HG03457 (cell line): ENCODE data around the gene KLHL14.
"Not testable (repeated sequence)": the region's sequence is repeated elsewhere in the genome, so short reads cannot be mapped to it uniquely, and the experiment has no call there.

Experiments
- ATAC-seq: cut with Tn5 transposase; IDR thresholded peaks from one replicate; pipeline ENCODE4 v1.9.1; 2021; ENCODE audit warnings: moderate number of reproducible peaks; ENCODE audit not compliant: unreplicated experiment

Gene KLHL14

DNA sequence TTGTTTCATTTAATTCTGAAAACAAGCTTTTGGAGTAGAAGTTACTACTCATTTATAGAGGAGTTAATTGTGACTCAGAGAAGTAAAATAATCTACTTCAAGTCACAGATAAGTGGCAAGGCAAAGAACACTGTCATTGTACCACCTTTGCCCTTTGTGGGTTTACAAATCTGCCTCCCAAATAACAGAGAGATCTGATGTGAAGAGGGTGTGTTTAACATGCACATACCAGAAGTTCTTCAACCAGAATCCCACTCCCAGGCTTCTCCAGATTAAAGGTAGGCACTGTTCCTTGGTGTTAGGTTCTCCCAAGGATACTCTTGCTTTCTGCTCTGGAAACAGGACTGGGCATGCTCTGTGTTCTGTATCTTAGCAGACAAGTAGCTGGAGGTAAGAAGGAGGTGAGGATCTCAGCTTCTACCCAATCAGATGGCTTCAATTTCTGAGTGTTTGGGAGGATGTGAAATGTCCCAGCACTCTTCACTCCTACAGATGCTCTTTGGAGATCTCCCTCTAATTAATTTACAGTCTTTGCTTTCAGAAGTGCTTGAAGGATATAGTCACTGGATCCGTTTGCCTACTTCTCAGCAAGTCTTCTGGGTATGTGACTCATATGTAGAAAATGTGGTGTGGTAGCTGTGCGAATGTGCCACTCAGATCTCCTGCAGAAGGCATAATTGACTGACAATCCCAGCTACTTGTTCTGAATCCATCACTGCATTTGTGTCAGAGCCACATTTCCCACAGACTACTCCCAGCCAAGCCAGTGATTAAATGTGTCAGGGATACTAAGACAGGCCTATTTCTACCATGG is 111.1 kb downstream of the KLHL14 start:
- ATAC-seq, result no peak

DNA sequence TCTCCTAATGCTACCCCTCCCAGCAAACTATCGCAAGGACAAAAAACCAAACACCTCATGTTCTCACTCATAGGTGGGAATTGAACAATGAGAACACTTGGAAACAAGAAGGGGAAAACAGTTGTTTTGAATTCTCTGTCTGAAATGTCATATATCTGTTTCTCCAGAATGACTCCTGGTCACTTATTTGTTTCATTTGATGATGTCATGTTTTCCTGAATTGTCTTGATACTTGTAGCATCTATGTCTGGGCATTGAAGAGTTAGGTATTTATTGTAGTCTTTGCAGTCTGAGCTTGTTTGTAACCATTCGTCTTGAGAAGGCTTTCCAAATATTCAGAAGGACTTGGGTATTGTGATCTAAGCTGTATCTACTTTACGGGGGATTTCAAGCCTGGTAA is 118.3 kb downstream of the KLHL14 start:
- not testable (repeated sequence) for ATAC-seq

DNA sequence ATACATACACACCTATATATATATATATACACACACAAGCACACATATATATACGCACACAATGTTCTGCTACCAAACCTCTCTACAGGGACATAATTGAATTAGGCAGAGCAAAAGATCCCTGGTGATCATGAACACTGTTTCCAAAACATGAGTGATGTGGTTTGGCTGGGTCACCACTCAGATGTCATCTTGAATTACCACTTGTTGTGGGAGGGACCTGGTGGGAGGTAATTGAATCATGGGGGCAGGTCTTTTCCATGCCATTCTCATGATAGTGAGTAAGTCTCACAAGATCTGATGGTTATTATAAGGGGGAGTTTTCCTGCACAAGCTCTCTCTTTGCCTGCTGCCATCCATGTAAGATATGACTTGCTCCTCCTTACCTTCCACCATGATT is 135.2 kb downstream of the KLHL14 start:
- not testable (repeated sequence) for ATAC-seq

DNA sequence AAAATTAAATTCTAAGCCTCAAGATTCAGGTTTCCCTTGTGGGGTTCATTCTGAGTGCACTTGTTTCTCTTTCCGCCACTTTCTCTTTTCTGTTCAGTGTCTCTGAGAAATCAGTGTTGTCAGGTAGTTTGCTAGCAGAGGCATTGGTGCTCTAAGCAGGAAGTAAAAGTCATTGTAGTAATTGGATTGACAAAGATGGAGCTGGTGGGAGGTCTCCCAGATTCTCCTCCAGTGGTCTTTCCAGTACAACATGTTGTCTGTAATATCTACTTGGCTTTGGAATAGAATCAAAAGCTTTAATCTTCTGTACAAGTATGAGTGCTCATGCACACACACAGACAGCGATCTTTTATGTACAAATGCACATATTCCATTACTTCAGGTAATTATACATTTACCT is 135.6 kb downstream of the KLHL14 start:
- no peak for ATAC-seq

DNA sequence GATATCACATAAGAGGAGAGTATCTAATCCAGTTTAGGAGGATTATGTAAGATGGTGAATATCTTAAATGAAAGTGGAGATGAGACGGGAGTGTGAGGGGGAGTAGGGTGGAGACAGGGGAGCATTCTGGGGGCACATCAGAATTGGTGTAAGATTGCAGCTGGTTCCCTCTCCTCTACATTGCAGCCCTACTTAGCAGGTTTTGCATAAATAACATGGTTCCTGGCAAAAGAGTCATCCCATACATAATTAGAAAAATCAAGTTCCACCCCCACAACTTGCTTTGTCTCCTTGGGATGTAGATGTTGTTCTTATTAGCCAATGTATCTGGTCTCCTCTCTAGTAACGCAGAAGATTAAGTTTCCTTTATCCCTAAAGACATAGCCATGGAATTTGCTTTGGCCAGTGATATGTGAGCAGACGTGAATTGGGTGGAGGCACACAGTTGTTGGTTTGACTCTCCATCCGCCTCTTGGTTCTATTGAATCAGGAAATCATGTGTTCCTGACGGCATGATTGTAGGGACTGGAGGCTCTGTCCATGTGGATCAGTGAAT is 137.9 kb downstream of the KLHL14 start:
- no peak for ATAC-seq

DNA sequence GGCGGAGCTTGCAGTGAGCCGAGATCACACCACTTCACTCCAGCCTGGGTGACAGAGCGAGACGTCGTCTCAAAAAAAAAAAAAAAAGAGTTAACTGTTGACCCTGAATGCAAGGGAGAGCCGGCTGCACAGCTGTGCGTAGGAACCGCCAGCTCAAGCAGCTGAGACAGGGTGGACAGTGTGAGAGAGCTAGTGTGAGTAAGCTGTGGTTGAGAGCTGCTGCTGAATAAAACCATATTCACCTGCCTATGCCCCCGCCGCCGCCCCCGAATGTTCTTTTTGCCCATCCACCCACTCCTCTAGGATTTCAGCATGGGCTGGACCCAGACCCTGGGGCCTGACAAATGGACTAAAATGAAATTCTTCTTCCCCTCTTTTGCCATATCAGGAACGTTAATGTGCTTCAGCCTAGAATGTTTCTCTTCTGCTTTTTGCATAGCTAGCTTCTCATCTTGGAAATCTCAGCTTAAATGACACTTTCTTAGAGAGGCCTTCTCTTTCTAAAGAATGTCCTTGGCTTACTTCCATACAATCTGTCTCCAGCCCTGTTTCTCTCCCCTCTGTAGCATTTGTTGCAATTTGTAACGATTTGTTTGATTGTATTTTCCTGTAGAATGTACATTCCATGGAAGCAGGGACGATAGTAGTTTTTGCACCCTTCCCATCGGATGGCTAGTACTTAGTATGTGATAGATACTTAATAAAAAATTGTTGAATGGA is 142.7 kb downstream of the KLHL14 start:
- no peak for ATAC-seq

DNA sequence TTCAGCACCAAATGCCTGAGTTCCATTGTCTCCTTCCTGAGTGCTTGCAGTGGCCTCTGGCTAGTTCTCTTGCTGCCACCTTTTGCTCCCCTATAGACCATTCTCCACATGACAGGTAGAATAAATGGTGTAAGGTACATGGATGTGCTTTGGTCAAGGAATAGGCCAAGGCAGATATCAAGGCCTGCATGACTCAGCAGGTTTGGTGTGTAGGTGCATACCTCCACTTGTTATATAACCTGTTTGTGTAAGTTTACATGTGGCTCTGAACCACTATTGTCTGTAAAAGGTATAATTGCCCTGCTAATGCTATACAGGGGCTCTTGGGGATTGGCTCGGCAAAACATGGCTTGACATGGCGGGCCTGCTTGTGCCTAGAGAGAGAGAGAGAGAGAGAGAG is 143.5 kb downstream of the KLHL14 start:
- no peak for ATAC-seq

DNA sequence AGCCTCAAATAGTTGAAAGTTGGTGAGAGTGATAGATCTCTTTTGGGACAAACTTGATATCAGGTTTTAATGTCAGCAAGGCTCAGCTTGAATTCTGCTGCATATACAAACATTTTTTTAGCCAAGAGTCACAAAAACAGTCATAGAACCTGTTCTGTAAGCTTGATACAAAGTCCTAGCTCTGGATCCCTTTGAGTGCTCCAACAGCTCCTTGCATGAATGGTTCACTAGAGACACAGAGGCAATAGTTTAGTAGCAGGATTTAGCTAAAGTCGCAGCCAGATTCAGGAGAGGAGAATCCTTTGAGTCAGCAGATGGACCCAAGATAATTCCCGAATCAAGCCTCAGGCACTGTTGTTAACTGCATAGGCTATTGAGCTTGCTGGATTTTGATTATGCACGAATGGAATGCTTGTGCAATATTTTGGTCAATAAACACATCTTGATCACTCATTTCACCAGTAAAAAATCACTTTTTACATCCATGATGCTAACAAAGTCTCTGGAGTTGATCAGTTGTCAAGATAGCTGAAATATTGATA is 148.6 kb downstream of the KLHL14 start:
- ATAC-seq, result no peak

DNA sequence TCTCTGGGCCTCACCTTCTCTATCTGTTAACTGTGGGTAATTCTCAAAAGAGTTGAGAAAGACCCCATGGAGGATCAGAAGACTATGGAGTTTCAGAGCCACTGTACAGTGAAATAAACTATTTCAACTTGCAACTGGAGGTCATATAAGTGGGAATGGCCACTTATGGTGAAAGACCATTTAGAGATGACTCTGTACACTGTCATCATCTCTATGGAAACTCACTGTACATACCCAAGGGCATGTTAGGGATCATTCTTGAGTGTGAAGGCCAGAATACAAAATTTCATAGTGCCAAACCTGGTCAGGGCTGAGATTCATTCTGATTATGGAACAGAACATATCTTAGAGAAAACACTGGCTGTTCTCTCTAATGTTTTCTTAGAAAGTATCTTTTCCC is 149.3 kb downstream of the KLHL14 start:
- ATAC-seq, result no peak
